SU-DHL-6 (cell line): ENCODE results near the gene SPSB3.

Experiments used
- CTCF ChIP-seq: fragments of 200-600 bp; sonication (generic); IDR thresholded peaks from one replicate; pipeline ENCODE4 v1.5.1; 2017; ENCODE audit warnings: antibody characterized with exemption, mild to moderate bottlenecking, low read length, moderate library complexity; ENCODE audit not compliant: insufficient read depth, poor library complexity, severe bottlenecking
- EZH2phosphoT487 ChIP-seq: fragments of 200-600 bp; sonication (generic), shearing (Covaris generic); conservative IDR thresholded peaks from 2 replicates; pipeline ENCODE4 v1.6.1; 2018; ENCODE audit warnings: mild to moderate bottlenecking, antibody characterized with exemption, low read length, moderate library complexity, mixed read lengths

DNA sequence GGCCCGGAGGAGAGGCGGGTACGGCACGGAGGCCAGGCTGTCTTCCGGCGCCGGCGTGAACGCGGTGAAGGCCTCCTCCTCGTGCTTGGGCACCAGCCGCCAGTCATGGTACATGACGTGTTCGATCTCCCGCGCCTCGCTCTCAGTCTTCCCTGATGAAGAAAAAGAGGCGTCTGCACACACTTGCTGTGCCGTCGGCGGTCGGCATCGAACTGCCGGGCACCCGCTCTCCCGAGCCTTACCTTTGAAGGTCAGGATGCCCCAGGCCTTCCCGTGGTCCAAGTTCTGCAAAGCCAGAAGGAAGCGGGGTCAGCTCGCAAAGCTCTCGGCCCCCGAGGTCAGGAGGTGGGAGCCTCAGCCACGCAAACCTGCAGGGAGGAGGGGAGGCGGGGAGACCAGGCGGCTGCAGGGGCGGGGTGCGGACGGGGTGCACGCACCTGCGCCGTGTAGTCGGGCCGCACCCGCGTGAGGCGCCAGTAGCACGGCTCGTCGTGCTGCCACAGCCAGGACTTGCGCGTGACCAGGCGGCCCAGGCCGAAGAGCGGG lies 9.9 kb downstream of the SPSB3 start, which contains the start of gene EME2:
- TF ChIP-seq CTCF = no peak
- TF ChIP-seq EZH2phosphoT487 = no peak
